Subcutaneous abdominal adipose tissue (tissue), 5 donors: ENCODE data around the gene FUBP3.

ENCODE experiments used
- H3K27ac ChIP-seq: one replicate; pipeline ENCODE4 v1.7.0; 2013; ENCODE audit warnings: low read depth, mild to moderate bottlenecking, inconsistent platforms, low read length, moderate library complexity
- H3K27me3 ChIP-seq, 5 donors: one replicate each; pipeline ENCODE4 v1.7.0; 2013; ENCODE audit warnings: low read length in 5 of 5, inconsistent platforms in 1 of 5; ENCODE audit not compliant: control insufficient read depth in 5 of 5, insufficient read depth in 4 of 5
- H3K36me3 ChIP-seq, 5 donors: one replicate each; pipeline ENCODE4 v1.7.0; 2013; ENCODE audit warnings: low read length in 5 of 5; ENCODE audit not compliant: control insufficient read depth in 5 of 5, insufficient read depth in 5 of 5
- H3K4me1 ChIP-seq, 5 donors: one replicate each; pipeline ENCODE4 v1.7.0; 2013; ENCODE audit warnings: low read length in 5 of 5, mild to moderate bottlenecking in 3 of 5, moderate library complexity in 1 of 5; ENCODE audit not compliant: control insufficient read depth in 5 of 5, insufficient read depth in 5 of 5
- H3K4me3 ChIP-seq, 5 donors: one replicate each; pipeline ENCODE4 v1.7.0; 2013; ENCODE audit warnings: low read length in 5 of 5, low read depth in 1 of 5
- H3K9ac ChIP-seq, 5 donors: one replicate each; pipeline ENCODE4 v1.7.0; 2013; ENCODE audit warnings: low read length in 5 of 5, mild to moderate bottlenecking in 4 of 5, moderate library complexity in 3 of 5
- H3K9me3 ChIP-seq, 5 donors: one replicate each; pipeline ENCODE4 v1.7.0; 2013; ENCODE audit warnings: low read length in 5 of 5; ENCODE audit not compliant: control insufficient read depth in 5 of 5
- donor health status: healthy.
- donor health status: healthy.
- donor health status: healthy.
- donor health status: healthy.
- donor health status: healthy.

FUBP3 gene

GRCh38 chr9:130623466-130623865 lies 44.1 kb downstream of the FUBP3 start:
- peaks cover 29 to 98% (median 90%) of the 10 kb centered on the region in 5 donors for H3K36me3 ChIP-seq
- H3K4me3 ChIP-seq = no peak overlapping the region
- no peak overlapping the region for H3K9ac ChIP-seq
- no peak overlapping the region for H3K27ac ChIP-seq
- no peaks in the 10 kb centered on the region for H3K27me3 ChIP-seq
- no peaks in the 10 kb centered on the region for H3K9me3 ChIP-seq
- H3K4me1 ChIP-seq = no peaks in the 10 kb centered on the region

DNA sequence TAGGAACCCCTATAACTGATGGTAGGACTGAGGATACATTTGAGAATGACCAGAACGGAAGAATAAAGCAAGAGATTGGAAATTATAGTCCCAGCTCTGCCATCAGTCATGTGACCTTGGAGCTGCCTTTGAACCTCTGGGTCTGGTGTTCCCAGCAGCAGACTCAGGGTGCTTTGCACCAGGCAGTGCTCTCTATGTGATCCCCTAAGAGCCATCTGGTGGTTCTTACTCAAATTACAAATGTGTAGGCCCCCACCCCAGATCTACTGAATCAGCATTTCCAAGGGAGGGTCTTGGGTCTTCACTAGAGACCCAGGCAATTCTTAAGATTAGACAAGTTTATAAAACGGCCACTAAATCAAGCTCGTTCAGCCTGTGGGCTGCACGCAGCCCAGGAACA lies 44.8 kb downstream of the FUBP3 start:
- H3K9ac ChIP-seq = no peak overlapping the region
- no peak overlapping the region for H3K27ac ChIP-seq
- H3K9me3 ChIP-seq = no peaks in the 10 kb centered on the region
- H3K4me1 ChIP-seq = no peaks in the 10 kb centered on the region
- no peaks in the 10 kb centered on the region for H3K27me3 ChIP-seq
- peaks cover 28 to 95% (median 86%) of the 10 kb centered on the region in 5 donors for H3K36me3 ChIP-seq
- H3K4me3 ChIP-seq = no peak overlapping the region

DNA sequence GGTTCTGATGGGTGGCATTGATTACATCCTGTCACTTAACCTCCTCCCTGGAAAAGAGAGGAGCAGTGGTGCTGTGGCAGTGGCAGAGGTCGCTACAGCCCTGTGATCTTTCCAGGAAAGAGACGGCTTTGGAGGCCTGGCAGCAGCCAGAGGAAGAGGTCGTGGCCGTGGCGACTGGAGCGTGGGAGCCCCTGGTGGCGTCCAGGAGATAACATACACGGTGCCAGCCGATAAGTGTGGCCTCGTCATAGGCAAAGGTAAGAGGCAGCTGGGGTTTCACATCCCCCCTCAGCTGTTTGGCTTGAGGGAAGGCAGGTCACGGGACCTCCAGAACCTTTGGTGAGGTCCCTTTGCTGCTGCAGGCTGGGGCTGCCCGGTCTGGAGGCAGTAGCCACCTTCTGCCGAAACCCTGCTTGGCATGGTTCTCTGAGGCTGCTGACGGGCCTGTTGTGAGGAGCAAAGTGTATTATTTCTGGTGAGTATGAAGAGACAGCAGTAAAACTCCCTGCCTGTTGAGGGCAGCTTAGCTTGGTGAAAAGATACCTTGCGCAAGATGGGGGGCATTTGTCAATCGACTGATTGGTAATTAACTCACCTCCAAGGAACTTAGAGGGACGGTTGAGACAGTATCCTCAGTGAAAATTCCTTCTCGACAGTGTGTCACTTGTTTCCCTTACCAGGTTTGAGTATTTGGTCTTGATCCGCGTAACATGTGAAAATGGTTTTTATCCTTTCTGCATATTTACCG lies 47.0 kb downstream of the FUBP3 start:
- H3K9ac ChIP-seq = no peak overlapping the region
- H3K4me1 ChIP-seq = no peaks in the 10 kb centered on the region
- H3K27ac ChIP-seq = no peak overlapping the region
- no peak overlapping the region for H3K4me3 ChIP-seq
- H3K27me3 ChIP-seq = no peaks in the 10 kb centered on the region
- H3K36me3 ChIP-seq = peaks cover 16 to 95% (median 86%) of the 10 kb centered on the region in 5 donors
- no peaks in the 10 kb centered on the region for H3K9me3 ChIP-seq

DNA sequence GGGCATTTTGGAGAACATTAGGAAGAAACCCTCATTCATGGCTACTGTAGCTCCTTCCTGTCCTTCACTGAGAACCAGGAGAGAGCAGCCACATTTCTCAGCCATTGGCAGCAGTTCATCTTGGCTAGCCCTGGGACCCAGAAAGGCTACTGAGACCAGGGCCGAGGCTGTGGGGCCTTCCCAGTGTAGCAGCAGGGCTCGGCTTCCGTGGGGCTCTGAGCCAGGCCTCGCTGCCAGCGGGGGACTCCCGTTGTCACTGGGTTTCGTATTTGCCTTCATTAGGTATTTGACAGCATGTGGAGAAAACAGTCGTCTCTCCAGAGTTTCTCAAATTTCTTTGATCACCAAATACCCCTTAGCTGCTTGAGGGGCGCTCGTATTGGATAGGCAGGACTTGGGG lies 47.7 kb downstream of the FUBP3 start:
- H3K27ac ChIP-seq = no peak overlapping the region
- no peak overlapping the region for H3K9ac ChIP-seq
- H3K4me3 ChIP-seq = no peak overlapping the region
- H3K9me3 ChIP-seq = no peaks in the 10 kb centered on the region
- no peaks in the 10 kb centered on the region for H3K4me1 ChIP-seq
- H3K36me3 ChIP-seq = peaks cover 16 to 96% (median 92%) of the 10 kb centered on the region in 5 donors
- no peaks in the 10 kb centered on the region for H3K27me3 ChIP-seq

DNA sequence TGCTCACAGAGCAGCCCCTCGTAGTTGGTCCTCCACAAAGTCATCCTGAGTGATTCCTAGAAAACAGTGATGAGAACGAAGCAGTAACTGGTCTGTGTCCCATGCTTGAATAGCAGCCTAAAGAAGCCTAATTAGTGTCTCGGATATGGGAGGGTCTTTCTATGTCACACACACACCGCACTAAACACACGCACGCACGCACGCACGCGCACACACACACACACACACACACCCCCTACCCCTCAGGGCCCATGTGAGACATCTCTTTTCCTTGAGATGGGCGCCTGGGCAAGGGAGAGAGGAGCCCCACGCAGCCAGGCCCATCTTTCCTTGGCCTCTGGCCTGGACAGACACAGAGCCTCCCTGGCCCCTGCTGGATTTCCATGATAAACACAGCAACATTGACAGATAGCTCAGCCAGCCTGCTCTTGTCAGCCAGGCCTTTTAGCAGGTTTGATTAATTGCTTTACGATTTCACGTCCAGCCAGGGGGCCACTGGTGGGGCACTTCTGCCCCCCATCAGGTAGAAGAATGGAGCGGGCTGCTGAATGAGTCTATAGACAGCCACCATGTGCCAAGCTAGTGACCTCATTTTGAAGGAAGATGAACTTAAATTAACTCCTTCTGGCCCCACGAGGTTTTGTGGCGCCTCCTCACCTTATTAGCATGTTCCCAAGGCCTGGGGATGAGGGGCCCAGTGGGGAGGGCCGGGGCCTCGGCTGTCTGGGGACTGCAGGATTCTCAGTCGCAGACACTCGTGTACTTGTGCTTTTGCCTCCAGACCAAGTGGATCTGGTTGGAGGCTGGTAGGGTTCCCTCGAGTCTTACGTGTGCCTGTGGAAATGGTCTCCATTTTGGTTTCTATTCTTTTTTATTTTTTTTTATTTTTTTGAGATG lies 48.8 kb downstream of the FUBP3 start:
- no peak overlapping the region for H3K4me3 ChIP-seq
- no peak overlapping the region for H3K9ac ChIP-seq
- peaks cover 11 to 97% (median 94%) of the 10 kb centered on the region in 5 donors for H3K36me3 ChIP-seq
- H3K9me3 ChIP-seq = no peaks in the 10 kb centered on the region
- no peaks in the 10 kb centered on the region for H3K27me3 ChIP-seq
- no peaks in the 10 kb centered on the region for H3K4me1 ChIP-seq
- H3K27ac ChIP-seq = no peak overlapping the region

- H3K9ac ChIP-seq = no peak overlapping the region
- no peaks in the 10 kb centered on the region for H3K9me3 ChIP-seq
- H3K4me3 ChIP-seq = no peak overlapping the region
- peaks cover 7 to 97% (median 94%) of the 10 kb centered on the region in 5 donors for H3K36me3 ChIP-seq
- no peak overlapping the region for H3K27ac ChIP-seq
- no peaks in the 10 kb centered on the region for H3K27me3 ChIP-seq
- H3K4me1 ChIP-seq = no peaks in the 10 kb centered on the region
Observed at GRCh38 chr9:130629443-130630070, 50.2 kb downstream of the FUBP3 start.

DNA sequence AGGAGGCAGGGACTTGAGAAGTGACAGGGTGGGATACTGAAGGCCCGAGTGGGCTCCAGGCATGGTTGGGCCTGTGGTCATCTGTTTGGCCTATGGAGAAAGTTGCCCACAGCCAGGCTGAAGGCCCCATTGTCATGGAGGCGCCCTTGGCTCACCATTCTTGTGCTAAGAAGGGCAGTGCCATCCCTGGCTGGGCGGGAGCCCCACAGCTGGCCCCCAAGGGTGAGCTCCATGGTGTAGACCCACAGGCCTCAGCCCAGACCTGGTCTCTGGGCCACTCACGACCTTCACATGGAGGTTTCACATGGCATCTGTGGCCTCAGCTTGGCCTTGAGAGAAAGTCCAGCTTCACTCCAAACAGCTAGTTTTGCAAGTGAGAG lies 50.7 kb downstream of the FUBP3 start:
- Histone ChIP-seq H3K36me3 (peaks cover 7 to 97% (median 95%) of the 10 kb centered on the region in 5 donors), H3K27me3 (no peaks in the 10 kb centered on the region), H3K9ac (no peak overlapping the region), H3K4me1 (no peaks in the 10 kb centered on the region), H3K9me3 (no peaks in the 10 kb centered on the region), H3K27ac (no peak overlapping the region), H3K4me3 (no peak overlapping the region)

GRCh38 chr9:130630506-130631330 lies 51.3 kb downstream of the FUBP3 start:
- Histone ChIP-seq H3K4me3 (no peak overlapping the region), H3K9ac (no peak overlapping the region), H3K4me1 (no peaks in the 10 kb centered on the region), H3K27me3 (no peaks in the 10 kb centered on the region), H3K36me3 (peaks cover 3 to 97% (median 94%) of the 10 kb centered on the region in 5 donors), H3K27ac (no peak overlapping the region), H3K9me3 (no peaks in the 10 kb centered on the region)

DNA sequence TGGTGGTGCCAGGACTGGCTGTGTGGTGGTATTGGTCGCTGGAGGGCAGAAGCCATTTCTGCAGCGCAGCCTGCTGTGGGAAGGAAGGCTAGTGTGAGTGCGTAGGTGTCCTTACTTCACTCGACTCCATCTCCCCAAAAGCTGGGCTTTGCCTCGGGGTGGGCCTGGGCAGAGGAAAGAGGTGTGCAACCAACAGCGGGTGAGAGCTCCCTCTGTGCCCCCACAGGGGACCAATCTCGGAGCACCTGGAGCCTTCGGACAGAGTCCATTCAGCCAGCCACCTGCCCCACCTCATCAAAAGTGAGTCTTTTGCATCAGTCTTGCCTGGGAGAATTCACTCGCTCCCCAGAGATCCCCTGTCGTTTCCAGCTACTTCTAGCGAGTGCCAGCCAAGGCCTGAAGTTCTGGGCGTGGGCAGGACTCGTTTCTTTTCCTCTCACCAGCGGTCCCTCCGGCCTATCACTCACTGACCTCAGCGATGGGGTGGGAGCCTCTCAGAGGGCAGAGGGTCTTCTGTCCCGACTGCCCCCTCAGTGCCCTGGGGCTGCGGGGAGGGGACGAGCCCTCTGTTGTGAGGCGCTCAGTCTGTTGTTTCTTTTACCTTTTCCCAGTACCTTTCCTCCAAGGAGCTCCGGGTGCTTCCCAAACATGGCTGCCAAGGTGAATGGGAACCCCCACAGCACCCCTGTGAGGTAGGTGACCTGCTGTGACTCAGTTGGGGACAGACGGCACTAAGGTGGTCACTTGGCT lies 52.1 kb downstream of the FUBP3 start:
- no peaks in the 10 kb centered on the region for H3K4me1 ChIP-seq
- H3K4me3 ChIP-seq = no peak overlapping the region
- H3K27ac ChIP-seq = no peak overlapping the region
- no peaks in the 10 kb centered on the region for H3K9me3 ChIP-seq
- H3K27me3 ChIP-seq = no peaks in the 10 kb centered on the region
- peaks cover 3 to 97% (median 94%) of the 10 kb centered on the region in 5 donors for H3K36me3 ChIP-seq
- H3K9ac ChIP-seq = no peak overlapping the region
